Breast epithelium (tissue), 4 donors: ENCODE measurements around the gene IMMP2L. TPM values are rescaled to one million over a fixed set of nuclear protein-coding genes. Genes with fewer than 3 reads are reported as not detected.

Experiments
- DNase-seq, 2 donors: peaks; one replicate each; pipeline ENCODE4 v3.0.0-alpha.2; 2019; ENCODE audit warnings: low spot score in 2 of 2
- H3K27ac ChIP-seq, 2 donors: fragments of 200-600 bp; sonication (generic) in 1 of 2; one replicate each; pipeline ENCODE4 v1.5.1; 2016 to 2019; ENCODE audit warnings: mild to moderate bottlenecking in 1 of 2
- H3K27me3 ChIP-seq, 2 donors: fragments of 200-600 bp; sonication (generic) in 1 of 2; one replicate each; pipeline versions ENCODE4 v1.5.1 to v1.6.0; 2017 to 2019; ENCODE audit warnings: control low read depth in 1 of 2, mild to moderate bottlenecking in 1 of 2
- H3K36me3 ChIP-seq: fragments of 200-600 bp; one replicate; pipeline ENCODE4 v1.5.1; 2019
- H3K4me1 ChIP-seq, 2 donors: fragments of 200-600 bp; sonication (generic); one replicate each; pipeline ENCODE4 v1.5.1; 2016 to 2019; ENCODE audit warnings: control low read depth in 1 of 2
- H3K4me3 ChIP-seq, 3 donors: fragments of 200-600 bp; sonication (generic); 1 replicate in 2 of 3; 2 replicates in 1 of 3; pipeline ENCODE4 v1.5.1; 2016 to 2019; ENCODE audit warnings: mild to moderate bottlenecking in 3 of 3, moderate library complexity in 2 of 3
- H3K9me3 ChIP-seq, 2 donors: fragments of 200-600 bp; sonication (generic) in 1 of 2; one replicate each; pipeline ENCODE4 v1.5.1; 2016 to 2019; ENCODE audit warnings: control low read depth in 1 of 2
- POLR2A ChIP-seq: fragments of 450-650 bp; IDR thresholded peaks from one replicate; pipeline ENCODE4 v1.6.1; 2016; ENCODE audit warnings: antibody characterized with exemption, mild to moderate bottlenecking, moderate library complexity
- POLR2AphosphoS5 ChIP-seq, 3 donors: sonication (generic); formaldehyde crosslinking; IDR thresholded peaks; one replicate each; pipeline ENCODE4 v1.6.1; 2017; ENCODE audit warnings: antibody characterized with exemption in 3 of 3
- intact Hi-C: fragments of 100-400 bp; cut with DNase I; formaldehyde crosslinking; loops from one replicate; pipeline ENCODE4 v1.15.1; 2023; ENCODE audit warnings: low total_unique reads
- total RNA-seq, 3 donors: library from RNA; depleted of rRNA; stranded (reverse); fragments of >200 nt; gene quantifications; one replicate each; pipeline ENCODE4 v1.1.0, GENCODE V29; 2016
- TF ChIP-seq, protein P1 (sequence below), 3 donors: fragments of 450-650 bp; IDR thresholded peaks; one replicate each; pipeline ENCODE4 v1.5.1; 2016 to 2017; ENCODE audit warnings: antibody characterized with exemption in 3 of 3, mild to moderate bottlenecking in 3 of 3, moderate library complexity in 3 of 3

IMMP2L gene
- total RNA-seq, 3 donors from 2014 or later, result 19.8 to 39.7 (median 30.8) TPM

DNA sequence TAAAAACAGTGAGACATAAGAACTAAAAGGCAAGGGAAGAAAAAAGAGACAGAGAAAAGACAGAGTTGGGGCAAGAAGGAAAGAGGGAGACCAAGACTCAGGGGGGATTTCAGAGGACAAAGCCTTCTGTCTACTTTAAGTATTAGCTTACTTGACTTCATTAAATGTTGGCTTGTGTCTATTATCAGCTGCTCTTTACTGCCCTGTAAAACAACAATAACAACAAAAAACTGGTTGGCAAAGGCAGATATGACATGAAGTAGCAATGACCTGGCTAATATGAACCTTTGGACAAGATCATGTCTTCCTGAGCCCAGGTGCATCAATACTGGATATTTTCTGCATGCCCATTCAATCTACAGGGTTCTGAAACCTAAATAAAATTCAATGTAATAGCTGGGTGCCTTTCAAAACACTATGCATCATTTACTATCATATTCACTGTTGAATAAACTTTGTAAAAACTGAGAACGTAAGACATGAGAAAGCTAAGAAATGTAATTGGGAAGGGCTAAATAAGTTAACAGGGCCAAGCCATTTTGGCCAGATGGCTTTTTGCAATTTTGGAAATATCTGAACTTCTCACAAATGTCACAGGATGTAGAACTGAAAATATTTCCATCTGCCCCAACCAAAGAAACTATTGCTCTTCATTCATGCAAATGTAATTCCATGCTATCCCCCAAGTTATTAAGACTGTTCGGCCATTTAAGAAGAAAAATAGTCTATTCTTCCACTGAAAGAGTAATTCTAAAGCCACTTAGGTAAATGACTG, 422.0 kb downstream of the IMMP2L start:
- Histone ChIP-seq H3K27ac (no peak overlapping the region), H3K27me3 (no peaks in the 10 kb centered on the region), H3K4me1 (no peaks in the 10 kb centered on the region), H3K36me3 (no peaks in the 10 kb centered on the region), H3K4me3 (no peak overlapping the region), H3K9me3 (no peaks in the 10 kb centered on the region)
- DNase-seq, result no peak
- TF ChIP-seq POLR2AphosphoS5 (IDR thresholded peaks at IDR 0.05) (no peak), POLR2A (no peak)
- TF ChIP-seq, protein P1, sequence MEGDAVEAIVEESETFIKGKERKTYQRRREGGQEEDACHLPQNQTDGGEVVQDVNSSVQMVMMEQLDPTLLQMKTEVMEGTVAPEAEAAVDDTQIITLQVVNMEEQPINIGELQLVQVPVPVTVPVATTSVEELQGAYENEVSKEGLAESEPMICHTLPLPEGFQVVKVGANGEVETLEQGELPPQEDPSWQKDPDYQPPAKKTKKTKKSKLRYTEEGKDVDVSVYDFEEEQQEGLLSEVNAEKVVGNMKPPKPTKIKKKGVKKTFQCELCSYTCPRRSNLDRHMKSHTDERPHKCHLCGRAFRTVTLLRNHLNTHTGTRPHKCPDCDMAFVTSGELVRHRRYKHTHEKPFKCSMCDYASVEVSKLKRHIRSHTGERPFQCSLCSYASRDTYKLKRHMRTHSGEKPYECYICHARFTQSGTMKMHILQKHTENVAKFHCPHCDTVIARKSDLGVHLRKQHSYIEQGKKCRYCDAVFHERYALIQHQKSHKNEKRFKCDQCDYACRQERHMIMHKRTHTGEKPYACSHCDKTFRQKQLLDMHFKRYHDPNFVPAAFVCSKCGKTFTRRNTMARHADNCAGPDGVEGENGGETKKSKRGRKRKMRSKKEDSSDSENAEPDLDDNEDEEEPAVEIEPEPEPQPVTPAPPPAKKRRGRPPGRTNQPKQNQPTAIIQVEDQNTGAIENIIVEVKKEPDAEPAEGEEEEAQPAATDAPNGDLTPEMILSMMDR (IDR thresholded peaks at IDR 0.05), result no peak
- intact Hi-C loops, result no loop called here

DNA sequence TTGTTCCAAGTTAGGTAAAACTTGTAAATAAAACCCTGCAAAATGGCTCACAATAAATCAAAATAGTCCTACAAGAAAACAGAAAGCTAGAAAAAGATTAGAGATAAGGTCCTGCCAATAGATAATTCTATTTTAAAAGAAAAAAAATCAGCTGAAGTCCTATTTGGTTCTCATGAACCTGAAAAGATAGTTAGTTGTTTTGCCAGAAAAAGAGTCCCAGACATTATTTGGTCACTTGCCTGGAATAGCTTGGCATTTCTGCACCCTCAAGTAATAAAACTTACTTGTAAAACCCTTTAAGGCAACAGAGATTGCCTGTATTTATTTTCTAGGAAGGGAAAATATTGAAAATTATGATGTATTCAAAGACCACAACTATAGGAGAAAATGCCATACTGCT, 423.7 kb downstream of the IMMP2L start:
- H3K36me3 ChIP-seq, result no peaks in the 10 kb centered on the region
- no peak for DNase-seq
- no peaks in the 10 kb centered on the region for H3K9me3 ChIP-seq
- intact Hi-C loops, result no loop called here
- peak overlapping the region in 1 of 2 donors; percentile 9 for H3K27ac ChIP-seq
- no peak overlapping the region for H3K4me3 ChIP-seq
- H3K4me1 ChIP-seq, result no peaks in the 10 kb centered on the region
- H3K27me3 ChIP-seq, result no peaks in the 10 kb centered on the region
- no peak for TF ChIP-seq POLR2AphosphoS5 (IDR thresholded peaks at IDR 0.05)
- TF ChIP-seq, protein P1 (IDR thresholded peaks at IDR 0.05), result no peak
- no peak for TF ChIP-seq POLR2A

DNA sequence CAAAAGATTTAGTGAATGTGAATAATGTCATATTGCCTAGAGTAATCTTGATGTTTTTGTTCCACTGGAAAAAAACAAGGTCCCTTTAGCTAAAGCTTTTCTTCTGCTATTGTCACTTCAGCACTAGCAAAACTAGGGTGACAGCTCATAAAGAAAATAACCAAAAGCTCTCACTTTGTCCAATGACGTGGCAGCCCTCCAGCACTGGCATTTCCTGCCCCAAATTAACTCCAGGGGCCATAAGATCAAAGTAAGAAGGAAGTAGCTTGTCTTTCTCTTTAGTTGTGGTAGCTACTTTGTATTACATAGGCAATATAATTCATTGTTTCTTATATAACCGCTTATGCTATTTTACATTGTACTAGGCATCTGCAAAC, 424.1 kb downstream of the IMMP2L start:
- H3K4me1 ChIP-seq, result no peaks in the 10 kb centered on the region
- TF ChIP-seq POLR2AphosphoS5 (IDR thresholded peaks at IDR 0.05) (no peak), POLR2A (no peak)
- TF ChIP-seq, protein P1 (IDR thresholded peaks at IDR 0.05), result no peak
- H3K27ac ChIP-seq, result peak overlapping the region; percentile 0 to 9
- H3K27me3 ChIP-seq, result no peaks in the 10 kb centered on the region
- H3K9me3 ChIP-seq, result no peaks in the 10 kb centered on the region
- intact Hi-C loops, result no loop called here
- no peak overlapping the region for H3K4me3 ChIP-seq
- H3K36me3 ChIP-seq, result no peaks in the 10 kb centered on the region
- DNase-seq, result no peak

DNA sequence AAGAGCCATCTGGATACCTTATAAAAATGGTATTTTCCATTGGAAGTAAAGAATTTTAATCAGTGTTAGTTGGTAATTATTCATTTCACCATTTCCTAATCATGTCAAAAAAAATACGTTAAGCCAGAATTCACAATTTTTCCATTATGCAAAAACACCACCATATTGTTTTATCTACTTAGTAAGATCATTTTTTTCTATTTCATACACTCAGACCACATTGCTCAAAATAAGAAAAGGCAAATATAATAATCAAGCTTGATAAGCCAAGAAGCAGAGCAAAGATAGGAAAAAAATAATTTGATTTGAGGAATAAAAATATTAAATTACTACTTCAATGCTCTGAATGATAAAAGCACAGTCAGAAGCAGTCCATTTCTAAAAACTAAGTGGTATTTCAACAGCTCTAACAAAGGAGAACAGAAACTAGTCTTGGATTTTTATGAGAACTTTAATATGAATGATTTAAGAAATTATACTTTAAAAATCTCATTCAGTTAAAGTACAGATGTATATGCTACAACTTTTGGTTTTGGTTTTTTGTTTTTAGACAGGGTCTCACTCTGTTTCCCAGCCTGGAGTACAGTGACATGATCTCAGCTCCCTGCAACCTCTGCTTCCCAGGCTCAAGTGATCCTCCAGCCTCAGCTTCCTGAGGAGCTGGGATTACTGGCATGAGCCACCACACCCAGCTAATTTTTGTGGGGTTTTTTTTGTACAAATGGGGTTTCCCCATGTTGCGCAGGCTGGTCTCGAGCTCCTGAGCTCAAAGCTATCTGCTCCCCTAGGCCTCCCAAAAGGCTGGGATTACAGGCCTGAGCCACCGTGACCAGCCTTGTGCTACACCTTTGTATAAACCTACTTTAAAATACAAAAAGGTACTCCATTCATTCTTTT, 424.7 kb downstream of the IMMP2L start:
- H3K4me3 ChIP-seq, result no peak overlapping the region
- H3K27ac ChIP-seq, result peak overlapping the region in 1 of 2 donors; percentile 0
- no peaks in the 10 kb centered on the region for H3K4me1 ChIP-seq
- intact Hi-C loops, result no loop called here
- no peaks in the 10 kb centered on the region for H3K9me3 ChIP-seq
- DNase-seq, result no peak
- no peaks in the 10 kb centered on the region for H3K27me3 ChIP-seq
- no peak for TF ChIP-seq POLR2AphosphoS5 (IDR thresholded peaks at IDR 0.05)
- TF ChIP-seq, protein P1 (IDR thresholded peaks at IDR 0.05), result no peak
- TF ChIP-seq POLR2A, result no peak
- H3K36me3 ChIP-seq, result no peaks in the 10 kb centered on the region

DNA sequence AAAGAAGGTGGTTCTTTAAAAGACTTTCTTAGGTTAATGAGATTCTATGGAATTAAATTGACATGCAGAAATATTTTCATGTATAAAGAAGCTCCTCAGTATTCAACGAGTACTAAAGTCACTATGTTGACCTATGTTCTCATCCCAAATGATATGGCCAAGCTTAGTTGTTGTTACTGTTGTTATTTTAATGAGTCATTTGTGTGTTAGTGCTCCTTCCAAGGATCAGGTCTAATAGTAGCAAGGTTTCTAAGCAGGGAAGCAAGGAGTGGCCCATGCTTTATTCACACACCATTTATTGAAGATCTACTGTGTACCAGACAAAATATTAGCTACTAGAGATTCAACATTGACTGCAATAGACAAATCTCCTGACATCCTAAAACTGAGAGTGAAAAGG, 429.5 kb downstream of the IMMP2L start:
- intact Hi-C loops, result no loop called here
- Histone ChIP-seq H3K27me3 (no peaks in the 10 kb centered on the region), H3K36me3 (no peaks in the 10 kb centered on the region), H3K27ac (no peak overlapping the region), H3K9me3 (no peaks in the 10 kb centered on the region), H3K4me1 (no peaks in the 10 kb centered on the region), H3K4me3 (no peak overlapping the region)
- DNase-seq, result no peak
- TF ChIP-seq POLR2AphosphoS5 (IDR thresholded peaks at IDR 0.05) (no peak), POLR2A (no peak)
- TF ChIP-seq, protein P1 (IDR thresholded peaks at IDR 0.05), result no peak
